ENCODE data around the gene TMEM221. TPM values are rescaled to one million over a fixed set of nuclear protein-coding genes. Genes with fewer than 3 reads are reported as not detected.

TMEM221 gene
- total and polyA plus RNA-seq, 9 of the 15 experiments (the other 6 are each of a cell fraction or from before 2014, with no cell fraction given), result 0.06 to 0.35 TPM; not detected in 7

GRCh38 chr19:17436094-17436873, 12.2 kb downstream of the TMEM221 start:
- Histone ChIP-seq H3K27me3 (ENCODE audit: control insufficient read depth in 2 of 2, insufficient read depth in 2 of 2, low read length in 2 of 2) (peaks cover 0 to 23% of the 10 kb centered on the region in 2 experiments; a peak in 4 of 5 replicates), H2AFZ (ENCODE audit: low read depth, low read length) (no peak overlapping the region), H3K9me3 (replicated peaks; ENCODE audit: control insufficient read depth, insufficient read depth, low read depth, low read length) (peaks cover under 1% of the 10 kb centered on the region; the same call in 1 of the 2 replicates), H3K79me2 (ENCODE audit: control insufficient read depth, insufficient read depth, low read length) (no peaks in the 10 kb centered on the region), H3K27ac (ENCODE audit: extremely low read depth, low read depth, low read length) (no peak overlapping the region), H3K9me1 (ENCODE audit: control insufficient read depth, insufficient read depth, low read length) (no peaks in the 10 kb centered on the region), H3K4me1 (replicated peaks in 1 of 2; ENCODE audit: control insufficient read depth in 2 of 2, insufficient read depth in 2 of 2, low read length in 2 of 2) (peaks cover 0 to 6% of the 10 kb centered on the region in 2 experiments; a peak in 2 of 5 replicates), H3K4me2 (ENCODE audit: insufficient read depth, low read length) (no peak overlapping the region), H4K20me1 (replicated peaks; ENCODE audit: control insufficient read depth, insufficient read depth, low read length) (no peaks in the 10 kb centered on the region; the same call in none of the 2 replicates), H3K9ac (ENCODE audit: insufficient read depth in 1 of 2, low read depth in 2 of 2, low read length in 2 of 2) (no peak overlapping the region), H3K36me3 (ENCODE audit: control insufficient read depth, insufficient read depth, low read length) (no peaks in the 10 kb centered on the region), H3K4me3 (no peak overlapping the region)
- ChIA-PET POLR2A (interaction anchor here (0.6 kb wide), 1 partner anchor 664 kb away, joined by 4 read pairs; no protein-coding TSS in a partner anchor), CTCF (ENCODE audit: low intra/inter-chr PET ratio) (no interaction called here)
- in situ Hi-C loops (cut with MboI), result no loop called here
- FAIRE-seq (no peak), ATAC-seq (no peak), DNase-seq (ENCODE audit: extremely low read depth in 1 of 4, low spot score in 3 of 4) (no peak)
- BruUV-seq (replicated peaks), result no TSS peak
- intact Hi-C loops (cut with micrococcal nuclease), result no loop called here
- WGBS (ENCODE audit: insufficient coverage, low coverage, missing lambda C conversion rate), result 26% methylated on average over 25 of the region's 25 CpGs
- TF ChIP-seq MCM5 (IDR thresholded peaks at IDR 0.05; ENCODE audit: low read depth) (no peak), PHF21A (IDR thresholded peaks at IDR 0.05; ENCODE audit: borderline replicate concordance, low read depth) (no peak), ZNF23 (CRISPR knock-in tag; IDR thresholded peaks at IDR 0.05) (no peak), CHD1 (IDR thresholded peaks at IDR 0.05; ENCODE audit: low read length) (no peak), DACH1 (IDR thresholded peaks at IDR 0.05; ENCODE audit: partially characterized antibody) (no peak), FOSL1 (tag; conservative IDR thresholded peaks at IDR 0.05) (no peak), KDM1A (IDR thresholded peaks at IDR 0.05) (0 out of 4 replicates have a peak, but pooled peaks of 1 of the 2 experiments have one; percentile 21), ZC3H4 (CRISPR knock-in tag; IDR thresholded peaks at IDR 0.05; ENCODE audit: borderline replicate concordance) (no peak), DMBX1 (CRISPR knock-in tag; IDR thresholded peaks at IDR 0.05; ENCODE audit: borderline replicate concordance) (no peak), SMARCA5 (IDR thresholded peaks at IDR 0.05) (0 out of 2 replicates have a peak, but pooled peaks have one; percentile 61), RBM25 (IDR thresholded peaks at IDR 0.05; ENCODE audit: low read depth, low read length, severe bottlenecking) (peak; percentile 94), ILF3 (IDR thresholded peaks at IDR 0.05; ENCODE audit: borderline replicate concordance) (no peak), SMARCB1 (IDR thresholded peaks at IDR 0.05; ENCODE audit: insufficient read length, low read depth) (no peak)
- TF ChIP-seq, protein P1, sequence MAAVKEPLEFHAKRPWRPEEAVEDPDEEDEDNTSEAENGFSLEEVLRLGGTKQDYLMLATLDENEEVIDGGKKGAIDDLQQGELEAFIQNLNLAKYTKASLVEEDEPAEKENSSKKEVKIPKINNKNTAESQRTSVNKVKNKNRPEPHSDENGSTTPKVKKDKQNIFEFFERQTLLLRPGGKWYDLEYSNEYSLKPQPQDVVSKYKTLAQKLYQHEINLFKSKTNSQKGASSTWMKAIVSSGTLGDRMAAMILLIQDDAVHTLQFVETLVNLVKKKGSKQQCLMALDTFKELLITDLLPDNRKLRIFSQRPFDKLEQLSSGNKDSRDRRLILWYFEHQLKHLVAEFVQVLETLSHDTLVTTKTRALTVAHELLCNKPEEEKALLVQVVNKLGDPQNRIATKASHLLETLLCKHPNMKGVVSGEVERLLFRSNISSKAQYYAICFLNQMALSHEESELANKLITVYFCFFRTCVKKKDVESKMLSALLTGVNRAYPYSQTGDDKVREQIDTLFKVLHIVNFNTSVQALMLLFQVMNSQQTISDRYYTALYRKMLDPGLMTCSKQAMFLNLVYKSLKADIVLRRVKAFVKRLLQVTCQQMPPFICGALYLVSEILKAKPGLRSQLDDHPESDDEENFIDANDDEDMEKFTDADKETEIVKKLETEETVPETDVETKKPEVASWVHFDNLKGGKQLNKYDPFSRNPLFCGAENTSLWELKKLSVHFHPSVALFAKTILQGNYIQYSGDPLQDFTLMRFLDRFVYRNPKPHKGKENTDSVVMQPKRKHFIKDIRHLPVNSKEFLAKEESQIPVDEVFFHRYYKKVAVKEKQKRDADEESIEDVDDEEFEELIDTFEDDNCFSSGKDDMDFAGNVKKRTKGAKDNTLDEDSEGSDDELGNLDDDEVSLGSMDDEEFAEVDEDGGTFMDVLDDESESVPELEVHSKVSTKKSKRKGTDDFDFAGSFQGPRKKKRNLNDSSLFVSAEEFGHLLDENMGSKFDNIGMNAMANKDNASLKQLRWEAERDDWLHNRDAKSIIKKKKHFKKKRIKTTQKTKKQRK (IDR thresholded peaks at IDR 0.05; ENCODE audit: borderline replicate concordance, low read depth, low read length), result 0 out of 2 replicates have a peak, but pooled peaks have one; percentile 38
- TF ChIP-seq, protein P2, sequence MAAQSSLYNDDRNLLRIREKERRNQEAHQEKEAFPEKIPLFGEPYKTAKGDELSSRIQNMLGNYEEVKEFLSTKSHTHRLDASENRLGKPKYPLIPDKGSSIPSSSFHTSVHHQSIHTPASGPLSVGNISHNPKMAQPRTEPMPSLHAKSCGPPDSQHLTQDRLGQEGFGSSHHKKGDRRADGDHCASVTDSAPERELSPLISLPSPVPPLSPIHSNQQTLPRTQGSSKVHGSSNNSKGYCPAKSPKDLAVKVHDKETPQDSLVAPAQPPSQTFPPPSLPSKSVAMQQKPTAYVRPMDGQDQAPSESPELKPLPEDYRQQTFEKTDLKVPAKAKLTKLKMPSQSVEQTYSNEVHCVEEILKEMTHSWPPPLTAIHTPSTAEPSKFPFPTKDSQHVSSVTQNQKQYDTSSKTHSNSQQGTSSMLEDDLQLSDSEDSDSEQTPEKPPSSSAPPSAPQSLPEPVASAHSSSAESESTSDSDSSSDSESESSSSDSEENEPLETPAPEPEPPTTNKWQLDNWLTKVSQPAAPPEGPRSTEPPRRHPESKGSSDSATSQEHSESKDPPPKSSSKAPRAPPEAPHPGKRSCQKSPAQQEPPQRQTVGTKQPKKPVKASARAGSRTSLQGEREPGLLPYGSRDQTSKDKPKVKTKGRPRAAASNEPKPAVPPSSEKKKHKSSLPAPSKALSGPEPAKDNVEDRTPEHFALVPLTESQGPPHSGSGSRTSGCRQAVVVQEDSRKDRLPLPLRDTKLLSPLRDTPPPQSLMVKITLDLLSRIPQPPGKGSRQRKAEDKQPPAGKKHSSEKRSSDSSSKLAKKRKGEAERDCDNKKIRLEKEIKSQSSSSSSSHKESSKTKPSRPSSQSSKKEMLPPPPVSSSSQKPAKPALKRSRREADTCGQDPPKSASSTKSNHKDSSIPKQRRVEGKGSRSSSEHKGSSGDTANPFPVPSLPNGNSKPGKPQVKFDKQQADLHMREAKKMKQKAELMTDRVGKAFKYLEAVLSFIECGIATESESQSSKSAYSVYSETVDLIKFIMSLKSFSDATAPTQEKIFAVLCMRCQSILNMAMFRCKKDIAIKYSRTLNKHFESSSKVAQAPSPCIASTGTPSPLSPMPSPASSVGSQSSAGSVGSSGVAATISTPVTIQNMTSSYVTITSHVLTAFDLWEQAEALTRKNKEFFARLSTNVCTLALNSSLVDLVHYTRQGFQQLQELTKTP (IDR thresholded peaks at IDR 0.05; ENCODE audit: low read depth in 1 of 2, partially characterized antibody in 2 of 2), result no peak

All from K562 (cell line).